Liver (tissue), 3 donors: ENCODE measurements around the gene ACSBG1.

Experiments
- EGR1 ChIP-seq, 2 donors: IDR thresholded peaks; 2 replicates each; pipeline ENCODE4 v1.6.1; 2016 to 2018; ENCODE audit warnings: antibody characterized with exemption in 2 of 2, low read depth in 2 of 2
- HNF4A ChIP-seq, 2 donors: conservative IDR thresholded peaks; 2 replicates each; pipeline ENCODE4 v1.6.1; 2016; ENCODE audit warnings: antibody characterized with exemption in 2 of 2, mild to moderate bottlenecking in 2 of 2
- JUND ChIP-seq, 2 donors: IDR thresholded peaks; 2 replicates each; pipeline ENCODE4 v1.6.1; 2016; ENCODE audit warnings: antibody characterized with exemption in 2 of 2
- NR2F2 ChIP-seq: IDR thresholded peaks from 2 replicates; pipeline ENCODE4 v1.6.1; 2016; ENCODE audit warnings: antibody characterized with exemption
- RAD21 ChIP-seq, 2 donors: IDR thresholded peaks; 2 replicates each; pipeline ENCODE4 v1.6.1; 2016; ENCODE audit warnings: antibody characterized with exemption in 2 of 2, mild to moderate bottlenecking in 2 of 2
- RXRA ChIP-seq, 2 donors: IDR thresholded peaks; 2 replicates each; pipeline ENCODE4 v1.6.1; 2017 to 2018; ENCODE audit warnings: antibody characterized with exemption in 2 of 2, mild to moderate bottlenecking in 1 of 2
- TAF1 ChIP-seq: conservative IDR thresholded peaks from 2 replicates; pipeline ENCODE4 v1.6.1; 2016; ENCODE audit warnings: antibody characterized with exemption, mild to moderate bottlenecking
- TF ChIP-seq, protein P1 (sequence below): fragments of 150-350 bp; IDR thresholded peaks from 2 replicates; pipeline ENCODE4 v1.5.1; 2017; ENCODE audit warnings: improper control_type of control experiment, low read depth, low read length; ENCODE audit not compliant: missing input control
- TF ChIP-seq, protein P2 (sequence below): IDR thresholded peaks from 2 replicates; pipeline ENCODE4 v1.6.1; 2016; ENCODE audit warnings: antibody characterized with exemption
- TF ChIP-seq, protein P3 (sequence below): IDR thresholded peaks from 2 replicates; pipeline ENCODE4 v1.6.1; 2016; ENCODE audit warnings: antibody characterized with exemption
- donor health status: healthy.
- donor health status: healthy.

DNA sequence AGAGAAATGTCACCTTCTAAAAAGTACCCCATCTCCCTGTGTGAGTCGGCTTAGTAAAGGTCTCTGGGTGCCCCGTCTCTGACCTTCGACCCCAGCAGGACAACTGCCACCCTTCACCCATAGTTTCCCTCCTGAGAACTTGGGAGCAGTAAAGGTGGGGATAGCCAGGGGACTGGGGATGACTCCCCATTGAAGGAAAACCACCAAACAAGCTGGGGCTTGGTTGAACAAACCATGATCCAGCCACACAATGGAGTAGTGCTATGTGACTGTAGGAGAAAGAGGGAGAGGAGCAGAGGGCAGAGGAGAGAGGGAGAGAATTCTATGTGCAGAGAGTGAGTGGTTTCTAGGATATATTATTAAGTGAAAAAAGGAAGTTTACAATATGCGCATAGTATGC is 51.5 kb downstream of the ACSBG1 start:
- TF ChIP-seq, protein P1, sequence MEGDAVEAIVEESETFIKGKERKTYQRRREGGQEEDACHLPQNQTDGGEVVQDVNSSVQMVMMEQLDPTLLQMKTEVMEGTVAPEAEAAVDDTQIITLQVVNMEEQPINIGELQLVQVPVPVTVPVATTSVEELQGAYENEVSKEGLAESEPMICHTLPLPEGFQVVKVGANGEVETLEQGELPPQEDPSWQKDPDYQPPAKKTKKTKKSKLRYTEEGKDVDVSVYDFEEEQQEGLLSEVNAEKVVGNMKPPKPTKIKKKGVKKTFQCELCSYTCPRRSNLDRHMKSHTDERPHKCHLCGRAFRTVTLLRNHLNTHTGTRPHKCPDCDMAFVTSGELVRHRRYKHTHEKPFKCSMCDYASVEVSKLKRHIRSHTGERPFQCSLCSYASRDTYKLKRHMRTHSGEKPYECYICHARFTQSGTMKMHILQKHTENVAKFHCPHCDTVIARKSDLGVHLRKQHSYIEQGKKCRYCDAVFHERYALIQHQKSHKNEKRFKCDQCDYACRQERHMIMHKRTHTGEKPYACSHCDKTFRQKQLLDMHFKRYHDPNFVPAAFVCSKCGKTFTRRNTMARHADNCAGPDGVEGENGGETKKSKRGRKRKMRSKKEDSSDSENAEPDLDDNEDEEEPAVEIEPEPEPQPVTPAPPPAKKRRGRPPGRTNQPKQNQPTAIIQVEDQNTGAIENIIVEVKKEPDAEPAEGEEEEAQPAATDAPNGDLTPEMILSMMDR = no peak
- TF ChIP-seq EGR1 (IDR thresholded peaks at IDR 0.05; ENCODE audit: low read depth in 2 of 2) = no peak
- no peak for TF ChIP-seq RAD21 (IDR thresholded peaks at IDR 0.05)
- TF ChIP-seq, protein P2, sequence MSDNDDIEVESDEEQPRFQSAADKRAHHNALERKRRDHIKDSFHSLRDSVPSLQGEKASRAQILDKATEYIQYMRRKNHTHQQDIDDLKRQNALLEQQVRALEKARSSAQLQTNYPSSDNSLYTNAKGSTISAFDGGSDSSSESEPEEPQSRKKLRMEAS = no peak
- TF ChIP-seq TAF1 = no peak
- no peak for TF ChIP-seq HNF4A (conservative IDR thresholded peaks at IDR 0.05)
- TF ChIP-seq JUND (IDR thresholded peaks at IDR 0.05) = no peak
- TF ChIP-seq, protein P3, sequence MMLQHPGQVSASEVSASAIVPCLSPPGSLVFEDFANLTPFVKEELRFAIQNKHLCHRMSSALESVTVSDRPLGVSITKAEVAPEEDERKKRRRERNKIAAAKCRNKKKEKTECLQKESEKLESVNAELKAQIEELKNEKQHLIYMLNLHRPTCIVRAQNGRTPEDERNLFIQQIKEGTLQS = no peak
- TF ChIP-seq NR2F2 = no peak
- no peak for TF ChIP-seq RXRA (IDR thresholded peaks at IDR 0.05)
